Measurements from ENCODE around the gene HMBS.

DNA sequence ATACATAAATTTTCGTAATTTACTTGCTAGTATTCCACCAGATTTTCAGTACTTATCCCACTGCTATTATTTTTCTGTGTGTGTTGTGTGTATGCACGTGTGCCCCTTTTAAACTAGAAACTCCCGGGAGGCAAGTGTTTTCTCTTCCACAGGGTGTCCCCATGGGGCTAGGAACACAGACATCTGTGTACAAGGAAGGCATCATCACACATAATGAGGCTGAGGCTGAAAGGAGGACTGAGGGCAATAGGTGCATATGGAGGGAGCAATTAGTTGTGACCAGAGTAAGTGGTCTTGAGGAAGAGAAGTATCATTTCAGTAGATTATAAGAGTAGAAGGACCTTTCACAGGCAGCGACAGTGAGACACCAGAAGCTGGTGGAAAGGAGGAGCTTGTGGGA, 19.1 kb downstream of the HMBS start:
- no peak for TF ChIP-seq POLR2A (IDR thresholded peaks at IDR 0.05)
- TF ChIP-seq, protein P1, sequence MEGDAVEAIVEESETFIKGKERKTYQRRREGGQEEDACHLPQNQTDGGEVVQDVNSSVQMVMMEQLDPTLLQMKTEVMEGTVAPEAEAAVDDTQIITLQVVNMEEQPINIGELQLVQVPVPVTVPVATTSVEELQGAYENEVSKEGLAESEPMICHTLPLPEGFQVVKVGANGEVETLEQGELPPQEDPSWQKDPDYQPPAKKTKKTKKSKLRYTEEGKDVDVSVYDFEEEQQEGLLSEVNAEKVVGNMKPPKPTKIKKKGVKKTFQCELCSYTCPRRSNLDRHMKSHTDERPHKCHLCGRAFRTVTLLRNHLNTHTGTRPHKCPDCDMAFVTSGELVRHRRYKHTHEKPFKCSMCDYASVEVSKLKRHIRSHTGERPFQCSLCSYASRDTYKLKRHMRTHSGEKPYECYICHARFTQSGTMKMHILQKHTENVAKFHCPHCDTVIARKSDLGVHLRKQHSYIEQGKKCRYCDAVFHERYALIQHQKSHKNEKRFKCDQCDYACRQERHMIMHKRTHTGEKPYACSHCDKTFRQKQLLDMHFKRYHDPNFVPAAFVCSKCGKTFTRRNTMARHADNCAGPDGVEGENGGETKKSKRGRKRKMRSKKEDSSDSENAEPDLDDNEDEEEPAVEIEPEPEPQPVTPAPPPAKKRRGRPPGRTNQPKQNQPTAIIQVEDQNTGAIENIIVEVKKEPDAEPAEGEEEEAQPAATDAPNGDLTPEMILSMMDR (IDR thresholded peaks at IDR 0.05), result no peak
- TF ChIP-seq EP300 (IDR thresholded peaks at IDR 0.05), result no peak
- TF ChIP-seq POLR2AphosphoS5 (IDR thresholded peaks at IDR 0.05), result no peak
